ENCODE results near the gene ALOX12. TPM values are rescaled to one million over a fixed set of nuclear protein-coding genes. Genes with fewer than 3 reads are reported as not detected.
"Not testable (repeated sequence)": the region's sequence is repeated elsewhere in the genome, so short reads cannot be mapped to it uniquely, and the experiment has no call there.

Gene ALOX12
- total RNA-seq, 1 donor: not detected

GRCh38 chr17:7041607-7042500 is 46.0 kb downstream of the ALOX12 start:
- DNase-seq (ENCODE audit: low read depth): no peak
- no peak for TF ChIP-seq CTCF (IDR thresholded peaks at IDR 0.05; ENCODE audit: insufficient read depth, low read depth, low read length)
- no peak overlapping the region for H3K4me3 ChIP-seq (ENCODE audit: low read depth, low read length)

- DNase-seq (ENCODE audit: low read depth): no peak
- H3K4me3 ChIP-seq (ENCODE audit: low read depth, low read length): peak overlapping the region; percentile 50
- no peak for TF ChIP-seq CTCF (IDR thresholded peaks at IDR 0.05; ENCODE audit: insufficient read depth, low read depth, low read length)
Observed at GRCh38 chr17:7042501-7043181, 46.8 kb downstream of the ALOX12 start.

- TF ChIP-seq CTCF (IDR thresholded peaks at IDR 0.05; ENCODE audit: insufficient read depth, low read depth, low read length): no peak
- H3K4me3 ChIP-seq (ENCODE audit: low read depth, low read length): peak overlapping the region; percentile 50
- no peak for DNase-seq (ENCODE audit: low read depth)
Observed at GRCh38 chr17:7043182-7043496, 47.3 kb downstream of the ALOX12 start.

- H3K4me3 ChIP-seq (ENCODE audit: low read depth, low read length): peak within 1 kb of the TSS; percentile 50
- DNase-seq (ENCODE audit: low read depth): no peak
- no peak for TF ChIP-seq CTCF (IDR thresholded peaks at IDR 0.05; ENCODE audit: insufficient read depth, low read depth, low read length)
Observed at GRCh38 chr17:7043497-7044198, 47.8 kb downstream of the ALOX12 start, which contains the start of gene SLC16A11. Gene SLC16A11 (minus strand): TSS chr17:7044092. CDS start chr17:7043513, 579 bp downstream.

- H3K4me3 ChIP-seq (ENCODE audit: low read depth, low read length): no peak overlapping the region
- peak; percentile 90 for DNase-seq (ENCODE audit: low read depth)
- TF ChIP-seq CTCF (IDR thresholded peaks at IDR 0.05; ENCODE audit: insufficient read depth, low read depth, low read length): peak; percentile 73
Observed at GRCh38 chr17:7045492-7046126, 49.8 kb downstream of the ALOX12 start.

- DNase-seq (ENCODE audit: low read depth): no peak
- H3K4me3 ChIP-seq (ENCODE audit: low read depth, low read length): no peak overlapping the region
- TF ChIP-seq CTCF (IDR thresholded peaks at IDR 0.05; ENCODE audit: insufficient read depth, low read depth, low read length): no peak
Observed at GRCh38 chr17:7046127-7046724, 50.4 kb downstream of the ALOX12 start.

- H3K4me3 ChIP-seq (ENCODE audit: low read depth, low read length): peak overlapping the region; percentile 27
- not testable (repeated sequence) for DNase-seq (ENCODE audit: low read depth)
Observed at GRCh38 chr17:7046725-7047397, 51.0 kb downstream of the ALOX12 start.

Data from fibroblast of villous mesenchyme (primary cell).